Peyer's patch (tissue), 4 donors: ENCODE data around the gene RALGPS1. TPM values are rescaled to one million over a fixed set of nuclear protein-coding genes. Genes with fewer than 3 reads are reported as not detected.

Source experiments
- DNase-seq, 3 donors: peaks; one replicate each; pipeline ENCODE4 v3.0.0-alpha.2; 2017 to 2019
- H3K27ac ChIP-seq, 4 donors: fragments of 200-600 bp; sonication (generic); one replicate each; pipeline ENCODE4 v1.5.1; 2016 to 2019
- H3K27me3 ChIP-seq, 2 donors: fragments of 200-600 bp; sonication (generic); one replicate each; pipeline ENCODE4 v1.5.1; 2019
- H3K36me3 ChIP-seq, 3 donors: fragments of 200-600 bp; sonication (generic); one replicate each; pipeline ENCODE4 v1.5.1; 2016 to 2019
- H3K4me1 ChIP-seq, 4 donors: fragments of 200-600 bp; sonication (generic); one replicate each; pipeline ENCODE4 v1.5.1; 2016 to 2019
- H3K4me3 ChIP-seq, 4 donors: fragments of 200-600 bp; sonication (generic); 1 replicate in 3 of 4; 2 replicates in 1 of 4; pipeline ENCODE4 v1.5.1; 2016 to 2019; ENCODE audit warnings: mild to moderate bottlenecking in 1 of 4
- H3K9me3 ChIP-seq, 4 donors: fragments of 200-600 bp; sonication (generic); one replicate each; pipeline ENCODE4 v1.5.1; 2016 to 2019; ENCODE audit warnings: mild to moderate bottlenecking in 1 of 4
- POLR2A ChIP-seq, 2 donors: fragments of 450-650 bp; IDR thresholded peaks; one replicate each; pipeline ENCODE4 v1.5.1; 2017; ENCODE audit warnings: antibody characterized with exemption in 2 of 2, mild to moderate bottlenecking in 2 of 2, moderate library complexity in 2 of 2
- total RNA-seq, 4 donors: library from RNA; depleted of rRNA; stranded (reverse); fragments of >200 nt; gene quantifications; one replicate each; pipeline ENCODE4 v1.1.0, GENCODE V29; 2016
- TF ChIP-seq, protein P1 (sequence below), 6 experiments: fragments of 450-650 bp in 4 of 6; fragments of 200-600 bp in 2 of 6; sonication (generic) in 1 of 6; IDR thresholded peaks; one replicate each; pipeline ENCODE4 v1.5.1; 2017 to 2019; ENCODE audit warnings: antibody characterized with exemption in 6 of 6, mild to moderate bottlenecking in 3 of 6, moderate library complexity in 1 of 6

Gene RALGPS1
- total RNA-seq, 4 donors from 2014 or later: 38.8 to 158 (median 141) TPM

DNA sequence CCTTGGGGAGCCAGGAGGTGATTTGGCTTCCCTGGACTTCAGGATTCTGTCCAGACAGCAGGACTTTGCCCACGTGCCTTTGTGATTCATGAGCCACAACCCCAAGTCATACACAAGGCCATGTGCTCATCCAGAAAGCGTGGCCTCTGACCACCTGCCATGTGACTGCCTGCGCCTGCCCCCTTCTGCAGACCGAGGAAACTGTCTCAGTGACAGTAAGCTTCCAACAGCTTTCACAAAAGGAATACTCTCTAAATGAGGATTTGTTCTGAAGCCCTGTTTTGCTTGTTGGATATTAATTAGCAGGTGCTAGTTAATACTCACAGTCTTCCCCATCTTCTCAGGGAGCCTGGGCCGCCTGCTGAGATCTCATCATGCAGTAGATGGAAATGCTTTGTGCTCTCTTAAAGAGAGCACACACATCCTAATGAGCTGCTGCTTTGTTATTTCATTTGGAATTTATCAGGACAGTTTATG is 244.8 kb downstream of the RALGPS1 start:
- TF ChIP-seq, protein P1, sequence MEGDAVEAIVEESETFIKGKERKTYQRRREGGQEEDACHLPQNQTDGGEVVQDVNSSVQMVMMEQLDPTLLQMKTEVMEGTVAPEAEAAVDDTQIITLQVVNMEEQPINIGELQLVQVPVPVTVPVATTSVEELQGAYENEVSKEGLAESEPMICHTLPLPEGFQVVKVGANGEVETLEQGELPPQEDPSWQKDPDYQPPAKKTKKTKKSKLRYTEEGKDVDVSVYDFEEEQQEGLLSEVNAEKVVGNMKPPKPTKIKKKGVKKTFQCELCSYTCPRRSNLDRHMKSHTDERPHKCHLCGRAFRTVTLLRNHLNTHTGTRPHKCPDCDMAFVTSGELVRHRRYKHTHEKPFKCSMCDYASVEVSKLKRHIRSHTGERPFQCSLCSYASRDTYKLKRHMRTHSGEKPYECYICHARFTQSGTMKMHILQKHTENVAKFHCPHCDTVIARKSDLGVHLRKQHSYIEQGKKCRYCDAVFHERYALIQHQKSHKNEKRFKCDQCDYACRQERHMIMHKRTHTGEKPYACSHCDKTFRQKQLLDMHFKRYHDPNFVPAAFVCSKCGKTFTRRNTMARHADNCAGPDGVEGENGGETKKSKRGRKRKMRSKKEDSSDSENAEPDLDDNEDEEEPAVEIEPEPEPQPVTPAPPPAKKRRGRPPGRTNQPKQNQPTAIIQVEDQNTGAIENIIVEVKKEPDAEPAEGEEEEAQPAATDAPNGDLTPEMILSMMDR (IDR thresholded peaks at IDR 0.05): peak in 3 of 6 experiments; percentile 20 to 41 (median 35)
- no peak for TF ChIP-seq POLR2A (IDR thresholded peaks at IDR 0.05)
- Histone ChIP-seq H3K27ac (peak overlapping the region in 2 of 4 donors; percentile 12 to 14), H3K36me3 (no peaks in the 10 kb centered on the region), H3K9me3 (no peaks in the 10 kb centered on the region), H3K27me3 (no peaks in the 10 kb centered on the region), H3K4me1 (peaks cover 0 to 29% (median under 1%) of the 10 kb centered on the region in 4 donors), H3K4me3 (no peak overlapping the region)
- peak in 2 of 3 donors; percentile 71 to 82 for DNase-seq

GRCh38 chr9:127159949-127160610 is 245.5 kb downstream of the RALGPS1 start:
- Histone ChIP-seq H3K4me1 (peaks cover 0 to 24% (median 0%) of the 10 kb centered on the region in 4 donors), H3K27ac (peak overlapping the region in 1 of 4 donors; percentile 14), H3K27me3 (no peaks in the 10 kb centered on the region), H3K9me3 (no peaks in the 10 kb centered on the region), H3K4me3 (no peak overlapping the region), H3K36me3 (no peaks in the 10 kb centered on the region)
- TF ChIP-seq POLR2A (IDR thresholded peaks at IDR 0.05): no peak
- TF ChIP-seq, protein P1 (IDR thresholded peaks at IDR 0.05): no peak
- DNase-seq: peak in 2 of 3 donors; percentile 38 to 39

DNA sequence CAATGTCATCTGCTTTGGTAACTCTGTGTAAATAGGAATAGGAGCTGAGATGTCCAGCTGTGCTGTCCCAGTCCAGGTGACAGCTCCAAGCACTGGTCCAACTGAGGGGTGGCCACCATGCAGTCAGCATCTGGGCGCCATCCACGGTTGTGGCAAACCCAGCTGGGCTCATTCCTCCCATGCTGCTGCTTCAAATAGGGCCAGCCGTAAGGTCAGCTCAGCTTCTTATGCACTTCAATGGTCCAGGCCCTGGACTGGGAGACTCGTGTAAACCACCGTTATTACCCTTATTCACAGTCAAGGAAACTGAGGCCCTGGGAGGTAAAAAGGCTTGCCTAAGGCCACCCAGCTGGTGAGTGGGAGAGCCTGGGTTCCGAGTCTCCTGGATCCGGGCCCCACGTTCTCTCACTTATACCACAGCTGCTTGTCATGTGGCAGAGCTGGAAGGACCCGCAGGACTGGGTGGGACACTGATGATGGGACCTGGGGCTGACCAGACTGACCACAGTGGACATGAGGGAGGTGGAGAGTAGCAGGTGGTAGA is 246.6 kb downstream of the RALGPS1 start:
- H3K4me3 ChIP-seq: no peak overlapping the region
- peaks cover 0 to 20% (median 1%) of the 10 kb centered on the region in 4 donors for H3K4me1 ChIP-seq
- H3K9me3 ChIP-seq: no peaks in the 10 kb centered on the region
- peak in 2 of 3 donors; percentile 36 for DNase-seq
- TF ChIP-seq, protein P1 (IDR thresholded peaks at IDR 0.05): no peak
- no peak for TF ChIP-seq POLR2A (IDR thresholded peaks at IDR 0.05)
- no peaks in the 10 kb centered on the region for H3K27me3 ChIP-seq
- no peaks in the 10 kb centered on the region for H3K36me3 ChIP-seq
- H3K27ac ChIP-seq: no peak overlapping the region

DNA sequence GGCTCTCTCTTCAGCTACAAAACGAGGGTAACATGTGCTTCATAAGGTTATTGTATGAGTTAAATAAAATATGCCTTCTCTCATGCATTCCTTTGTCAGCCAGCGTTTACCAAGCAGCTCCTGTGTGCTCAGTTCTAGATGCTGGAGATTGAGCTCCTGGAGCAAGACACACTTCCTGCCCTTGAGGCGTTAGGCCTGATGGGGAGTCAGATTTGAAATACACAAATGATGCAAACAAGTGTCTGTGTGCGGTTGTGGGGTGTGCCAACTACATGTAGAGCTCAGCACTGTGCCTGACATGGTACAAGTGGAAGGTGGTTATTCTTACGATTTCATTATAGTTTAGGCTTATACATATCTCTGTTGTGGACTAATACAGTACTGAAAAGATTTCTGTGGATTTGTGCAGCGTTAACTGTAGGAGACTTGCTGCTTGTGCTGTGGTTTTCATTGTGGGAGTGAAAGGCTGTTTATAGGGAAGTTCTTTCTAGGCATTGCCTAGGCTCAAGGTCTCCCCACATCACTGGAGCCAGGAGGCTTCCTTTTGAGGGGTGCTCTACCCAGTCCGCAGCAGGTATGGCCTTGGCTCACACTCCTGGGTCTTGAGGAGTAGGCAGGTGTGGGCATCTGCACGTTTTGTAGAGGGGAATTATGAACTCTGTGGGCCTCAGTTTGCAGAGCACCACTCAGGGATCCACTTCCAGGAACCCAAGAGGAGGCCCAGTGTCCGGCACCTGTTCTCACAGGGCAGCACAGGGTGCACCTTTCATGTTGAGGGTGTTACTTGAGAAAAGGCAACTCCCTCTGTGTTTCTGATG is 247.7 kb downstream of the RALGPS1 start:
- no peaks in the 10 kb centered on the region for H3K27me3 ChIP-seq
- H3K4me1 ChIP-seq: peaks cover 0 to 16% (median 2%) of the 10 kb centered on the region in 4 donors
- H3K4me3 ChIP-seq: no peak overlapping the region
- no peaks in the 10 kb centered on the region for H3K9me3 ChIP-seq
- peak overlapping the region in 2 of 4 donors; percentile 42 to 54 for H3K27ac ChIP-seq
- TF ChIP-seq, protein P1 (IDR thresholded peaks at IDR 0.05): no peak
- TF ChIP-seq POLR2A (IDR thresholded peaks at IDR 0.05): no peak
- no peaks in the 10 kb centered on the region for H3K36me3 ChIP-seq
- DNase-seq: peak in 1 of 3 donors; percentile 53

GRCh38 chr9:127162864-127163365 is 248.3 kb downstream of the RALGPS1 start:
- peaks cover 0 to 16% (median 2%) of the 10 kb centered on the region in 4 donors for H3K4me1 ChIP-seq
- DNase-seq: peak in 1 of 3 donors; percentile 52
- H3K9me3 ChIP-seq: no peaks in the 10 kb centered on the region
- peak overlapping the region in 2 of 4 donors; percentile 42 to 54 for H3K27ac ChIP-seq
- no peak overlapping the region for H3K4me3 ChIP-seq
- no peaks in the 10 kb centered on the region for H3K27me3 ChIP-seq
- peaks cover 0 to 4% (median 0%) of the 10 kb centered on the region in 3 donors for H3K36me3 ChIP-seq
- no peak for TF ChIP-seq POLR2A (IDR thresholded peaks at IDR 0.05)
- TF ChIP-seq, protein P1 (IDR thresholded peaks at IDR 0.05): no peak
